NT2/D1 (cell line): ENCODE results near the gene SLC35E2B.

Experiments used
- SUZ12 ChIP-seq: IDR thresholded peaks from 2 replicates; pipeline ENCODE4 v1.6.1; 2011; ENCODE audit not compliant: insufficient read length, insufficient read depth; ENCODE audit errors: extremely low read depth
- YY1 ChIP-seq: IDR thresholded peaks from 2 replicates; pipeline ENCODE4 v1.6.1; 2011; ENCODE audit not compliant: insufficient read length, insufficient read depth
- ZNF274 ChIP-seq: IDR thresholded peaks from 2 replicates; pipeline ENCODE4 v1.6.1; 2011; ENCODE audit warnings: mild to moderate bottlenecking, low read depth, low read length

- no peak for TF ChIP-seq YY1
- no peak for TF ChIP-seq ZNF274
- no peak for TF ChIP-seq SUZ12
Observed at GRCh38 chr1:1624443-1625403, 67.9 kb downstream of the SLC35E2B start.
